ENCODE data around the gene SPINK1.

DNA sequence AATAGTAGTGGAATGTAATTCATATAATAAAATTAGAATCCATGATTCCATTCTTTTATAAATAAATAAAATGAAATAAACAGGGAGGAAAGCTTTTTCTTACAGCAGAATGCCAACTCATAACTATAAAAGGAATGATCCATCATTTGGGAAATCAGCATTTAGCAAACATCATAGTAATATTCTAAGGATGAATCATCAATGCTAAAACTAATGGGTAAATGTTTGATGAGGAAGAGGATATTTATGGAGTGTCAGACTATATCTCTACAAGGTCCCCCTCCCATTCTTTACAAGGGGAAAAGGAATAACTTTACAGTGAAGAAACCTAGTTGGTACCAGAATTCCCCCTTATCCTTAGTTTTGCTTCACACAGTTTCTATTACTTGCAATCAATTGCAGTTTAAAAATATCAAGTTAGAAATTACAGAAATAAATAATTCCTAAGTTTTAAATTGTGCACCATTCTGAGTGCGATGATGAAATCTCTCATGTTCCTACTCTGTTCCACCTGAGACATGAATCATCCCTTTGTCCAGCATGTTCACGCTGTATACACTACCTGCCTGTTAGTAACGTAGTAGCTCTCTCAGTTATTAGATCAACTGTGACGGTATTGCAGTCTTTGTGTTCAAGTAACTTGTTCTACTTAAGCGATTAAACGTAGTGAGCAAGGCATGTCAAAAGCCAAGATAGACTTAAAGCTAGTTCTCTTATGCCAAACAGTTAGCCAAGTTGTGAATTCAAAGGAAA is 34.7 kb downstream of the SPINK1 start:
- no peak for TF ChIP-seq CTCF (IDR thresholded peaks at IDR 0.05)
- TF ChIP-seq POLR2A (IDR thresholded peaks at IDR 0.05), result no peak
- no peak for TF ChIP-seq POLR2AphosphoS5 (IDR thresholded peaks at IDR 0.05)
- TF ChIP-seq EP300 (IDR thresholded peaks at IDR 0.05), result no peak
